Activated naive CD4-positive, alpha-beta T cell treated with Interleukin-2 at 50 U/mL for 16 hours (primary cell): ENCODE data around the gene NPIPB2.

Experiments used
- DNase-seq: peaks from one replicate; pipeline ENCODE4 v3.0.0-alpha.2; 2020

The NPIPB2 gene

DNA sequence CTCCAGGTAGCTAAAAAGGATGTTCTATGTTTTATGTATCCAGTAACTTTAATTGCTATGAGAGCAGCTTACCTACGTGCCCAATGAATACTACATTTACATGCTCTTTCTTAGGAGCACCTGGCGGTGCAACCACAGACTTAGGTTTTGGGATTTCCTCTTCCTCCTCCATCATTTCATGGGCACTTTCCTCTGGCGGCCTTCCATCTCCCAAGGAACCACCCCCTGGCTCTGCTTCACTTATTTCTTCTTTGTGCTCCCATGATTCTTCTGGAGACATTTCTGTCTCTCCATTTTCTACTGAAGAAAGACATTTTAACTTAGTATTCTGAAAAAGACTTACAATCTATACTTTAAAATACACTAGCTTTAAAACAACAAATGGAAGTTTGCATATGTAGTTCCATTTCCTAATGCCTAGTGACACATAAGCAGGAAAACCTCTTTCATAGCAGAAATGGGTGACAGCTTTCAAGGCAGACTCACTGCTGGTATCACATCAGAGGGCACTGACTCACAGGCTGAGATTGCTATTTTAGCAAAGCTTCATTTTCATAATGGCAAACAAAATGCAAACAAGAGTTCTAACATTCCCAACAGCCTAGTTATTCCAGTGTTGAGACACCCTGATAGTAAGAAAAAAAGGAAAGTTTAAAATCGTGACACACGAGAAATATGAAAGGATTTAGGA, 45.2 kb downstream of the NPIPB2 start:
- no peak for DNase-seq

DNA sequence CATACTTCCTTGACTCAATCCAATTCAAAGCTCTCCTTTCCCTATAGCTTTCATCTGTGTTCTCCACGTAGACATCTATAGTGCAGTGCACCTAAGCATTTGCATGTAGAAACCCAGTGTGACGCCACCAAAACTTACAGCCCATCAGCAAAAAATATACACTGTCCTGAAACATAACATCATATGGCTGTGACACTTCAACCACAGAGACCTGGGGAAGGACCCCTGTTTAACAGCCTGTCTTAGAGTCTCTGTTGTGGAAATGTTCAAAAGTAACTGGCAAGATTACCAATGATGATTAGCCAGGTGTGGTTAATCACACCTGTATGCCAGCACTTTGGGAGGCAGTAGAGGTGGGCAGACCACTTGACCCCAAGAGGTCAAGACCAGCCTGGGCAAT, 48.3 kb downstream of the NPIPB2 start:
- DNase-seq, result no peak

DNA sequence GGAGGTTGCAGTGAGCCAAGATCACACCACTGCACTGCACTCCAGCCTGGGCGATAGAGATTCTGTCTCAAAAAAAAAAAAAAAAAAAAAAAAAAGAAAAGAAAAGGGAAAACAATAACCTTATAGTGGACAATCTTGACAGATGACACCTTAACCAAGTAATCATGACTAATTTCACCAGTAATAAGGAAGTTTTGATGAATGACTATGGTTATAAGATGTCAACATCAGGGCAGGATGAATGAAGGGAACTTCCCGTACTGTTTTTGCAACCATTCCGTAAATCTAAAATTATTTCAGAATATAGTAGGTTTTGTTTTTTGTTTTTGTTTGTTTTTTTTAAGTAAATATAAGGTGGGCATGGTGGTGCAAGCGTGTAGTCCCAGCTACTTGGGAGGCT, 49.1 kb downstream of the NPIPB2 start:
- DNase-seq, result no peak

DNA sequence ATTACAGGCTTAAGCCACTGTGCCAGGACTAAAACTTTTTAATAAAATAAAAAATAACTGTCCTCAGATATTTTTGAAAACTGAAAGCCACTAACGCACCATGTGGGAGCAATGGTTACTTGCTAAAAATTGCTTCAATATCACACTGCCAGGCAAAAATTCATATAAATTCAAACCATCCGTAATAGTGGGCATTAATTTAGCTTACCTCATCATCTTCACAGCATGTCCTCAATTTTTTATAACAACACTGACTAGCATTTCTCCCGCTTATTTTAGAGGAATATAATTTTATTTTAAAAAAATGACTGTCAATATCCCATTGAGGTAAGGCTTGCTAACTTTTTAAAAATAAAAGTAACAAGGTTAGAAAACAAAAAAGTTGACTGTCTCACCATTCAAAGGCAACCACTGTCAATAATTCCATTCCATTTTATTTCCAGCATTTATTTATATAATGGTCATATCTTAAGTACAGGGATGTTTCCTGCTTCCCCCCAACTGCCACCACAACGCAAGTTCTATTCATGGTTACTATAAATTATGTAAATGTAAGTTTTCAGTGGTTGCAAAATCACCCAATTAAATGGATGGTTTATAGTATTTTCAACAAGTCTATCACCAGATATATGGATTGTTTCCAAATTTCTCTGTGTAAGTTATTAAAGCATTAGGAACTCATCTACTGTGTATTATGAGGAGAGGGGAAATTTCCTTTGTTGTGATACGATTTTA, 51.4 kb downstream of the NPIPB2 start:
- no peak for DNase-seq

DNA sequence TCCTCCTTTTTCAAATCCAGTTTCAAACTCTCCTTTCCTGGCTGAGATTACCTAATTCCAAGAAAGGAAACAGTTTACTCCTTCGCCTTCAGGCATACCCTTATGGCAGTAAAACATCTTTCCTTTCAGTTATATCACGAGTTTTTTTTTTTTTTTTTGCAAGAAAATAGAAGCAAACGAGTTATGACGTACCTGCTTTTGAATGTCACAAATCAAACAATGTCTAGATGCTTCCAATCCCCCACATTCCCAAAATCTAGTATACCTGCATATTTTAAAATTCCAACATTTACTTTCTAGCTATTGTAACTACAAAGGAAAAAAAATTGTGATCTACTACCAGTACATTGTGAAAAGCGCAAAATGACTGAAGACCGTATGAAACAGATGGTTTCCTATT, 55.0 kb downstream of the NPIPB2 start:
- DNase-seq, result no peak

DNA sequence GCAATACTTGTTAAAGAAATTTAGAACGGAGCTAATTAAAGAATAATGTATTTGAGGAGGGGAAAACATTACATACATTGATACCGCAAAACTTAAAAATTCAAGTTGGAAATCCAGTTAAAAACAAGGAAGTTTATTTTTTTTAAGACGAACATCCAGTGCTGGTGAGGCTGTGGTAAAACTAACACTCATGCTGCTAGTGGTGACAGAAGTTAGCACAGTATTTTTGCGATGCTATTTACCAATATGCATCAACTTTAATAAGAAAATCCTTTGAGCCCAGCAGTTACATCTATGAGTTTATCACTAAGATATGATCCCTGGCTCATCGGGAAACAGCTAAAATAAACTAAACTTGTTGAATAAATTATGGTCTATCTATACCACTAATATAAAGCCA, 57.8 kb downstream of the NPIPB2 start:
- DNase-seq, result no peak

DNA sequence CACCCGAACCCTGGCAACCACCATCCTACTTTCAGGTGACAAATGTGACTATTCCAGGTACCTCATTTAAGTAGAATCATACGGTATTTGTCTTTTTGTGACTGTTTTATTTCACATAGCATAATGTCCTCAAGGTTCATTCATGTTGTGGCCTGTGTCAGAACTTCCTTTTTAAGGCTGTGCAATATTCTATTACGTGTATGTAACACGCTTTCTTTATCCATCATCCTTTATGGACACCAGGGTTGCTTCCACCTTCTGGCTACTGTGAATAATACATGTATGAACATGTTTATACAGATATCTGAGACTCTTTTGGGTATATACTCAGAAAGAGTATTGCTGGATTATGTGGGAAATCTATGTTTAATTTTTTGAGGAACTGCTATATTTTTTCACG, 61.8 kb downstream of the NPIPB2 start:
- no peak for DNase-seq

DNA sequence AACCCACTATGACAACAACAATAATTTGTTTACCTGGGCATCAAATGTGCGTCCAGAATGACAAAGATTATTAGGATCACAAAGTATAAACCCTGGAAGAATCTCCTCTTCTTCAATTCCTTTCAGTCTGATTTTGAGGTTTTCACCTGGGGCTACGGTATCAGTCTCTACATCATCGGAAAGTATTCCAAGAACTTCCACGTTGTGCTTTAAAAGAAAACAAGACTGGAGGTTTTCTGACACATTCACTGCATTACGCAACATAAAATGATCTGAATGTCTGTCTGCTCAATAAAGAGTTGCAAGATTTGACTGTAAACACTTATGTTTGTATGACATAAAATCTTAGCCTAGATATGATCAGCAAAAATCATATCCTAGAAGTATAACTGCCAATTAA, 64.5 kb downstream of the NPIPB2 start:
- no peak for DNase-seq
